Keratinocyte (primary cell): ENCODE data around the gene RXRA. TPM values are rescaled to one million over a fixed set of nuclear protein-coding genes. Genes with fewer than 3 reads are reported as not detected.

Experiments
- DNase-seq: peaks from one replicate; pipeline ENCODE4 v3.0.0-alpha.2; 2011; ENCODE audit warnings: low read depth, missing footprints, low spot score
- FAIRE-seq: peaks from 2 replicates; lab custom pipeline; 2011; peaks lifted over from hg19 to GRCh38; lab: Jason Lieb, UNC
- H2AFZ ChIP-seq: 2 replicates; pipeline ENCODE4 v1.6.0; 2012; ENCODE audit warnings: low read length, control low read depth, inconsistent platforms; ENCODE audit not compliant: control insufficient read depth
- H3K27ac ChIP-seq: 2 replicates; pipeline ENCODE4 v1.5.1; 2011; ENCODE audit warnings: low read length; ENCODE audit not compliant: control insufficient read depth, insufficient read depth
- H3K27me3 ChIP-seq: 3 replicates; pipeline ENCODE4 v1.6.0; 2011; ENCODE audit warnings: low read length; ENCODE audit not compliant: control insufficient read depth, insufficient read depth; ENCODE audit errors: extremely low read depth
- H3K36me3 ChIP-seq, 2 experiments: 2 replicates in 1 of 2; 3 replicates in 1 of 2; pipeline ENCODE4 v1.5.1; 2011; ENCODE audit warnings: low read length in 2 of 2, mild to moderate bottlenecking in 1 of 2; ENCODE audit not compliant: control insufficient read depth in 2 of 2, insufficient read depth in 2 of 2; ENCODE audit errors: extremely low read depth in 1 of 2
- H3K4me1 ChIP-seq: 3 replicates; pipeline ENCODE4 v1.5.1; 2011; ENCODE audit warnings: low read length; ENCODE audit not compliant: control insufficient read depth, insufficient read depth; ENCODE audit errors: extremely low read depth
- H3K4me2 ChIP-seq: 3 replicates; pipeline ENCODE4 v1.6.0; 2011; ENCODE audit warnings: low read depth, low read length; ENCODE audit not compliant: control insufficient read depth, insufficient read depth; ENCODE audit errors: extremely low read depth
- H3K4me3 ChIP-seq, 3 experiments: fragments of 200-600 bp in 1 of 3; sonication (generic) in 1 of 3; 2 replicates in 2 of 3; 3 replicates in 1 of 3; pipeline ENCODE4 v1.5.1; 2011 to 2016; ENCODE audit warnings: low read length in 3 of 3, mild to moderate bottlenecking in 3 of 3, control low read depth in 2 of 3, inconsistent platforms in 1 of 3, low read depth in 1 of 3, mixed read lengths in 1 of 3, mixed run types in 1 of 3, moderate library complexity in 1 of 3; ENCODE audit not compliant: control insufficient read depth in 2 of 3, insufficient read depth in 2 of 3; ENCODE audit errors: extremely low read depth in 1 of 3
- H3K79me2 ChIP-seq: 2 replicates; pipeline ENCODE4 v1.6.0; 2012; ENCODE audit warnings: low read length; ENCODE audit not compliant: control insufficient read depth, insufficient read depth
- H3K9ac ChIP-seq: 3 replicates; pipeline ENCODE4 v1.6.0; 2011; ENCODE audit warnings: low read length; ENCODE audit not compliant: control insufficient read depth, insufficient read depth; ENCODE audit errors: extremely low read depth
- H3K9me1 ChIP-seq: 3 replicates; pipeline ENCODE4 v1.6.0; 2011; ENCODE audit warnings: low read length; ENCODE audit not compliant: control insufficient read depth, insufficient read depth; ENCODE audit errors: extremely low read depth
- H3K9me3 ChIP-seq: 2 replicates; pipeline ENCODE4 v1.5.1; 2012; ENCODE audit warnings: low read depth, low read length; ENCODE audit not compliant: control insufficient read depth
- H4K20me1 ChIP-seq: 3 replicates; pipeline ENCODE4 v1.6.0; 2011; ENCODE audit warnings: low read length; ENCODE audit not compliant: control insufficient read depth, insufficient read depth; ENCODE audit errors: extremely low read depth
- EZH2 ChIP-seq: IDR thresholded peaks from one replicate; pipeline ENCODE4 v1.6.1; 2012; ENCODE audit warnings: inconsistent platforms, mild to moderate bottlenecking, low read length, moderate library complexity
- dilution Hi-C: fragments of 300-500 bp; cut with MboI; formaldehyde crosslinking; loops from one replicate; pipeline ENCODE4 v1.7.0; 2020; ENCODE audit warnings: low sequenced_read_pairs; ENCODE audit not compliant: extremely low pct_ligation_motif_present
- polyA plus RNA-seq, 5 experiments: library from polyadenylated mRNA; depleted of rRNA in 3 of 5; stranded (reverse) in 3 of 5; stranded (forward) in 1 of 5; unstranded in 1 of 5; fragments of >200 nt; gene quantifications; 1 replicate in 1 of 5; 2 replicates in 3 of 5; 3 replicates in 1 of 5; pipeline versions ENCODE4 v1.2.1 to v1.2.3, GENCODE V29; 2011 to 2012; ENCODE audit warnings: missing spikeins in 2 of 5, low read depth in 1 of 5, low replicate concordance in 1 of 5
- TF ChIP-seq, protein P1 (sequence below), 3 experiments: IDR thresholded peaks in 1 of 3; conservative IDR thresholded peaks in 1 of 3; optimal IDR thresholded peaks in 1 of 3; 2 replicates in 2 of 3; 3 replicates in 1 of 3; pipeline versions ENCODE3 to v1.5.1; 2011; ENCODE audit warnings: low read length in 3 of 3, mild to moderate bottlenecking in 3 of 3, moderate library complexity in 2 of 3, control low read depth in 1 of 3, inconsistent platforms in 1 of 3; ENCODE audit not compliant: insufficient read depth in 2 of 3; ENCODE audit errors: extremely low read depth in 1 of 3

Gene RXRA
- polyA plus RNA-seq, 1 donor (not counting 4 experiments of a cell fraction or from before 2014, with no cell fraction given) = 9.7 TPM

DNA sequence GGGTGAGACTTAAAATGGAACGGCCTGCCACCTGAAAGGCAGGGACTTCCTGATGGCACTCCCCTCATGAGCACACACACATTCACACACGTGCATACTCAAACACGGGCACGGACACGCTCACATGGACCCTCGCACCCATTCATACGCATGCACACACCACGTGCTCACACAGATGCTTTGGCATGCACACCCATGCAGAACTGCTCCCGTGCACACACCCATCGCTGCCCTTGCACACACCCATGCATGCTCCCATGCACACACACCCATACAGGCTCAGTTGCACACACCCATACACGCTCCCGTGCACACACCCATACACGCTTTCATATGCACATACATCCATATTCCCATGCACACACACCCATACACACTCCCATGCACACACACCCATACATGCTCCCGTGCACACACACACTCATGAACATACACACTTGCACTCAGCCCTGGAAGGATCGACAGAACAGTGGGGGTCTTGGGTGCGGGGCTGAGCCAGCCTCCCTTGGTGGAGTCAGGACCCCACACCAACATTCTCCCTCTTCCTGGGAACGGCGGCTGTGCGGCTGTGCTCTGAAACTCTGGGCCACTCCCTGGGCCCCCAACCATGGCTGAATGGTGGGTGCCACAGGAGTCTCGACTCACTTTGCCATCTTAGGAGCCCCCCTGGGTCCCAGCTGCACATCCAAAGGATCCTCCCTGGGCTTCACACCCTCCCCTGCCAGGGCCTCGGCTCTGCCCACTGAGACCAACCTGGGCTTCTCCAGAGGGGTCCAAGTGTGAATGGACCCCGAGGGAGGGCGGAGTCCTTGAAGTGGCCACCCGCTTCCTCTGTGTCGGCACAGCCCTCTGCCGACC lies 115.2 kb downstream of the RXRA start:
- Histone ChIP-seq H3K9me1 (peaks cover 3% of the 10 kb centered on the region), H3K27ac (no peak overlapping the region), H3K36me3 (peaks cover under 1 to 1% of the 10 kb centered on the region in 2 experiments), H3K79me2 (no peaks in the 10 kb centered on the region), H4K20me1 (no peaks in the 10 kb centered on the region), H3K4me2 (no peak overlapping the region), H3K4me3 (no peak overlapping the region), H3K4me1 (peaks cover 19% of the 10 kb centered on the region), H3K9me3 (no peaks in the 10 kb centered on the region), H3K9ac (no peak overlapping the region), H3K27me3 (peaks cover 16% of the 10 kb centered on the region), H2AFZ (no peak overlapping the region)
- FAIRE-seq (no peak), DNase-seq (no peak)
- TF ChIP-seq, protein P1, sequence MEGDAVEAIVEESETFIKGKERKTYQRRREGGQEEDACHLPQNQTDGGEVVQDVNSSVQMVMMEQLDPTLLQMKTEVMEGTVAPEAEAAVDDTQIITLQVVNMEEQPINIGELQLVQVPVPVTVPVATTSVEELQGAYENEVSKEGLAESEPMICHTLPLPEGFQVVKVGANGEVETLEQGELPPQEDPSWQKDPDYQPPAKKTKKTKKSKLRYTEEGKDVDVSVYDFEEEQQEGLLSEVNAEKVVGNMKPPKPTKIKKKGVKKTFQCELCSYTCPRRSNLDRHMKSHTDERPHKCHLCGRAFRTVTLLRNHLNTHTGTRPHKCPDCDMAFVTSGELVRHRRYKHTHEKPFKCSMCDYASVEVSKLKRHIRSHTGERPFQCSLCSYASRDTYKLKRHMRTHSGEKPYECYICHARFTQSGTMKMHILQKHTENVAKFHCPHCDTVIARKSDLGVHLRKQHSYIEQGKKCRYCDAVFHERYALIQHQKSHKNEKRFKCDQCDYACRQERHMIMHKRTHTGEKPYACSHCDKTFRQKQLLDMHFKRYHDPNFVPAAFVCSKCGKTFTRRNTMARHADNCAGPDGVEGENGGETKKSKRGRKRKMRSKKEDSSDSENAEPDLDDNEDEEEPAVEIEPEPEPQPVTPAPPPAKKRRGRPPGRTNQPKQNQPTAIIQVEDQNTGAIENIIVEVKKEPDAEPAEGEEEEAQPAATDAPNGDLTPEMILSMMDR (optimal IDR thresholded peaks at IDR 0.05 in 1 of 3, IDR thresholded peaks at IDR 0.05 in 1 of 3, conservative IDR thresholded peaks at IDR 0.05 in 1 of 3; ENCODE audit: extremely low read depth in 1 of 3, insufficient read depth in 2 of 3, low read length in 3 of 3) = no peak
- TF ChIP-seq EZH2 = no peak
- dilution Hi-C loops = no loop called here

DNA sequence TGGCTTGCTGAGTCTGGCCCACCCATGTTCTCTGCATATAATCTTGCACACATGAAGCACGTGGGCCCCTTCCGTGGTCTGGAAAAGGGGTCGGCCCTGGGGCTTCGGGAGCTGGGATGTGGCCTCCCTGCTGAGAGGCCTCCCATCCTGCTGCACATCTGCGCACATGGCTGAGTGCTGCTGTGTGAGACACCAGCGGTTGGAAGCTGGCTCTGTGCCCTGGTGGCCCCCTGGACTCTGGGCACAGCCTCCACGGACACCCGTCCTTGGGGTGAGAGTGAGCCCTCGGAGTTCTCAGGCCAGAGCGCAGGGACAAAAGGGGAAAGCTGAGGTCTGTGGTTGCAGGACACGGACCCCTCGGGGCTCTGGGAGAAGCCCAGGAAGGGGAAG lies 115.8 kb downstream of the RXRA start:
- TF ChIP-seq EZH2 = no peak
- TF ChIP-seq, protein P1 (optimal IDR thresholded peaks at IDR 0.05 in 1 of 3, IDR thresholded peaks at IDR 0.05 in 1 of 3, conservative IDR thresholded peaks at IDR 0.05 in 1 of 3; ENCODE audit: extremely low read depth in 1 of 3, insufficient read depth in 2 of 3, low read length in 3 of 3) = no peak
- Histone ChIP-seq H3K27me3 (peaks cover 16% of the 10 kb centered on the region), H3K27ac (no peak overlapping the region), H3K4me2 (no peak overlapping the region), H3K4me1 (peaks cover 16% of the 10 kb centered on the region), H3K79me2 (no peaks in the 10 kb centered on the region), H3K4me3 (no peak overlapping the region), H4K20me1 (no peaks in the 10 kb centered on the region), H3K9me3 (no peaks in the 10 kb centered on the region), H2AFZ (no peak overlapping the region), H3K9ac (no peak overlapping the region), H3K36me3 (no peaks in the 10 kb centered on the region), H3K9me1 (peaks cover 3% of the 10 kb centered on the region)
- no peak for FAIRE-seq
- no peak for DNase-seq
- dilution Hi-C loops = no loop called here
